RWPE2 (cell line): ENCODE data around the gene SSBP4.

Experiments
- ATAC-seq: fragments of 200-7000 bp; cut with Tn5 transposase; 3 replicates; pipeline ENCODE4 v1.9.1; 2021; ENCODE audit warnings: low read depth
- DNase-seq: peaks from one replicate; pipeline ENCODE4 v3.0.0-alpha.2; 2020; ENCODE audit warnings: low spot score
- H3K27ac ChIP-seq: fragments of 450-650 bp; 2 replicates; pipeline ENCODE4 v1.5.1; 2017; ENCODE audit warnings: mild to moderate bottlenecking; ENCODE audit not compliant: poor library complexity, severe bottlenecking
- H3K27me3 ChIP-seq: fragments of 250-450 bp; sonication (Bioruptor Pico); 2 replicates; pipeline ENCODE4 v1.5.1; 2021; ENCODE audit warnings: mild to moderate bottlenecking, moderate library complexity; ENCODE audit not compliant: insufficient read depth, poor library complexity, severe bottlenecking
- H3K36me3 ChIP-seq: fragments of 250-450 bp; sonication (Bioruptor Pico); 2 replicates; pipeline ENCODE4 v1.5.1; 2020; ENCODE audit warnings: low read depth, mild to moderate bottlenecking, moderate library complexity
- H3K4me1 ChIP-seq: fragments of 250-450 bp; sonication (Bioruptor Pico); 2 replicates; pipeline ENCODE4 v1.5.1; 2021; ENCODE audit warnings: mild to moderate bottlenecking, moderate library complexity; ENCODE audit not compliant: insufficient read depth, poor library complexity, severe bottlenecking
- H3K4me3 ChIP-seq: fragments of 250-450 bp; sonication (Bioruptor Pico); 2 replicates; pipeline ENCODE4 v1.5.1; 2021; ENCODE audit warnings: mild to moderate bottlenecking, moderate library complexity; ENCODE audit not compliant: severe bottlenecking
- H3K9me3 ChIP-seq: fragments of 250-450 bp; sonication (Bioruptor Pico); 2 replicates; pipeline ENCODE4 v1.5.1; 2021; ENCODE audit warnings: mild to moderate bottlenecking, moderate library complexity; ENCODE audit not compliant: severe bottlenecking
- CTCF ChIP-seq: fragments of 450-650 bp; IDR thresholded peaks from one replicate; pipeline ENCODE4 v1.5.1; 2017; ENCODE audit warnings: mild to moderate bottlenecking, moderate library complexity; ENCODE audit not compliant: poor library complexity, severe bottlenecking

SSBP4 gene

GRCh38 chr19:18427080-18427742 is 8.0 kb downstream of the SSBP4 start:
- no peak overlapping the region for H3K27ac ChIP-seq
- no peaks in the 10 kb centered on the region for H3K36me3 ChIP-seq

GRCh38 chr19:18427743-18428113 is 8.5 kb downstream of the SSBP4 start:
- Histone ChIP-seq H3K27me3 (no peaks in the 10 kb centered on the region), H3K9me3 (no peaks in the 10 kb centered on the region), H3K36me3 (no peaks in the 10 kb centered on the region), H3K4me3 (no peak overlapping the region), H3K27ac (no peak overlapping the region), H3K4me1 (peaks cover 3% of the 10 kb centered on the region)
- ATAC-seq: no peak
- no peak for TF ChIP-seq CTCF
- no peak for DNase-seq

More at GRCh38 chr19:18427080-18427742, 8.0 kb downstream of the SSBP4 start:
- ATAC-seq (no peak), DNase-seq (no peak)
- no peak overlapping the region for H3K4me3 ChIP-seq
- H3K27me3 ChIP-seq: no peaks in the 10 kb centered on the region
- H3K9me3 ChIP-seq: no peaks in the 10 kb centered on the region
- peaks cover 3% of the 10 kb centered on the region for H3K4me1 ChIP-seq
- no peak for TF ChIP-seq CTCF

GRCh38 chr19:18428173-18428786 is 9.1 kb downstream of the SSBP4 start:
- Histone ChIP-seq H3K4me1 (peaks cover 3% of the 10 kb centered on the region), H3K27me3 (no peaks in the 10 kb centered on the region), H3K36me3 (no peaks in the 10 kb centered on the region), H3K9me3 (no peaks in the 10 kb centered on the region), H3K27ac (no peak overlapping the region), H3K4me3 (no peak overlapping the region)
- no peak for TF ChIP-seq CTCF
- ATAC-seq (no peak), DNase-seq (no peak)

- H3K27ac ChIP-seq: peak overlapping the region; percentile 6
- no peak for DNase-seq
Measured at GRCh38 chr19:18428787-18429674, 9.8 kb downstream of the SSBP4 start.

More at GRCh38 chr19:18428787-18429674, 9.8 kb downstream of the SSBP4 start:
- peak overlapping the region; percentile 7 for H3K4me3 ChIP-seq
- TF ChIP-seq CTCF: no peak
- H3K9me3 ChIP-seq: no peaks in the 10 kb centered on the region
- peaks cover 3% of the 10 kb centered on the region for H3K4me1 ChIP-seq
- no peaks in the 10 kb centered on the region for H3K27me3 ChIP-seq
- H3K36me3 ChIP-seq: no peaks in the 10 kb centered on the region
- peak; percentile 65 for ATAC-seq
